HG03139 (cell line): ENCODE results near the gene SEC24B.
"Not testable (repeated sequence)": the region's sequence is repeated elsewhere in the genome, so short reads cannot be mapped to it uniquely, and the experiment has no call there.

ENCODE experiments used
- ATAC-seq: cut with Tn5 transposase; IDR thresholded peaks from one replicate; pipeline ENCODE4 v1.9.1; 2021; ENCODE audit not compliant: unreplicated experiment

Gene SEC24B

DNA sequence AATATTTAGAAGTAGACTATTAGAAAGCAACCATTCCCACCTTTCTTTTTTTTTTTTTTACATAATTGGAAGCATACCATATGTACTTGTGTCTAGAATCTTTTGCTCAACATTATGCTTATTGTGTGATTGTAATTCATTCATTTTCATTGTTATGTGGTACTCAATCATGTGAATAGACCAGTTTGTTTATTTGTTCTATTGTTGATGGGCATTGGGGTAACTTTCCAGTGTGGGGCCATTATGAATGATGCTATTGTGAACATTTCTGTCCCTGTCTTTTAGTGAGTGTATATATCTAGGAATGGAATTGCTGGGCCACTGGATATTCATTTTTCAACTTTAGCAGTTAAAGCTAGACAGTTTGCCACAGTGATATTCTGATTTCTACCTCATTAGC lies 63.9 kb downstream of the SEC24B start:
- no peak for ATAC-seq

DNA sequence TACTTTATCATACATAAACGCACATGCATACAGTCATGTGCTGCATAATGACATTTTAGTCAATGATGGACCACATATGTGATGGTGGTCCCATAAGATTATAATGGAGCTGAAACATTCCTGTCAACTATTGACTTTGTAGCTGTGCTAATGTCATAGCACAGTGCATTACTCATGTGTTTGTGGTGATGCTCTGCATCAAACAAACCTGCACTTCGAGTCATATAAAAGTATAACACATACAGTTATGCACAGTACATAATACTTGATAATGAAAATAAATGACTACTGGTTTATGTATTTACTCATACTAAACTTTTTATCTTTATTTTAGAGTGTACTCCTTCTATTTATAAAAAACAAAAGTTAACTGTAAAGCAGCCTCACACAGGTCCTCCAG lies 65.9 kb downstream of the SEC24B start:
- ATAC-seq: no peak

DNA sequence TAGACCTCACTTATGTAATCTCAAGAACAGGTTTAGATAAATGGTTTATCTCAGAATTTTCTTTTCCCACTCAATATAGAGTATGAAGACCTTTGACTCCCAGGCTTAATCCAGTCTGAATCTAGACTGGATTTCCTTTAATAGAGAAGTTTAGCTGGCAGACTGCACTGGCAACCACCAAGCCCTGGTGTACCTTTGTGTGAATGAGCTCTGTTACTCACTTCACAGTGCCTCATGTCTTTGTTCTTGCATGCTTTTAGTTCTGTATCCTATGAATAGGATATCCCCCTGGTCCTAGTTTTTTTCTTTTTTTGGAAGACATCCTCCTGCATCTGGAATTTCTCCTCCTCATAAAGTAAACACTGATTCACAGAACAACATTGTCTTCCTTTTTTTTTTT lies 73.3 kb downstream of the SEC24B start:
- no peak for ATAC-seq

- ATAC-seq: no peak
Measured at GRCh38 chr4:109510687-109511086, 77.1 kb downstream of the SEC24B start.

DNA sequence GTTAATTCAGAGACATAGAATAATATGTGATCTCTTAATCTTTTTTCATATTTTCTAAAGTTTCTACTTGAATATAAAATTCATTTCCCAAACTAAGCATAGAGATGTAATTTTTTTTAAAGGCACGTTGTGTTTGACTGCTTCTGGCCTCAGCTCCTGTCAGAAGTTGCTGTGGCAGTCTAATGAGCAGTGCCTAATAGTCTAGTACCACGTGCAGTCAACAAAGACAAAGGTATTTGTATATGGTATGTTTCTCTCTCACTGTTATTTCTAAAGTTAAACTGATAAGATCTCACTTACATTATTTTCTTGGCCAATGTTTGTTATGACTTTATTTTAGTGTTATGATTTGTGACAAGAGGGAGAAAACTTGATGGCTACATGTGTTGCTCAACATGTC lies 77.8 kb downstream of the SEC24B start:
- ATAC-seq: no peak

GRCh38 chr4:109513368-109513767 lies 79.8 kb downstream of the SEC24B start:
- ATAC-seq: not testable (repeated sequence)

GRCh38 chr4:109532182-109532581 lies 98.6 kb downstream of the SEC24B start:
- no peak for ATAC-seq

DNA sequence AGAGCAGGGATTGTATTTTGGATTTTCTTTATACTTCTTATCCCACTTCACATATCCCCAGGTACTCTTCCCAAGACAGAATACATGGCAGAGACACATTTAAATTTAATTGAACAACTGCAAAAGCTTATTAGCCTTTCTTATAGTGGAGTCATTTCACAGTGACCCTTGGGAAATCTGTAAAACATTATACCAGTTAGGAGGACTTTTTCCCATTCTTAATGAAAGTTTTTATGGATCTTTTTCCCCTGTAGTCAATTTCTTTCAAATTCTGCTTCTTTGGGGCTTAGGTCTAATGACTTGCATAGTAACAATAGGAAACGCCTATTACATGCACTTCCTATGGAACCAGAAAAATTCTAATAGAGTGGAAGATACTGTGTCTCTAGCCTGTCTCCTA lies 111.8 kb downstream of the SEC24B start:
- ATAC-seq: no peak

DNA sequence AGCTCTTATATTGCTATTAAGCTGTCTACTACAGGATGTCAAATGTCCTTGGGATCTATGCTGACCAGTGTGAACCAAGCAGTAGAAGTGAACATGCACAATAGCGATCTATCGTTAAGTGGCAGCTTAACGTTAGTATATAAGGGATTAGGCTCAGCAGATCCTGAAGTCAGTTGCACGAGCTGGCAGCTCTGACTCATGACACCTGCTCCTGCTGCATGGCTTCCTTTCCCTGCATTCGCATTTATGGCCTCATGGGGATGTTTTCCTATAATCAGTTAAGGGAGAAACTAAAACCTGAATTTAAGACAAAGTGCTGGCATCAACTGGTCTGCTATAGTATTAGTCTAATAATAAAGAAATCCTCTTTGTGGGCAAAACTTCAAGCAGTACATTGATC lies 113.8 kb downstream of the SEC24B start:
- no peak for ATAC-seq

DNA sequence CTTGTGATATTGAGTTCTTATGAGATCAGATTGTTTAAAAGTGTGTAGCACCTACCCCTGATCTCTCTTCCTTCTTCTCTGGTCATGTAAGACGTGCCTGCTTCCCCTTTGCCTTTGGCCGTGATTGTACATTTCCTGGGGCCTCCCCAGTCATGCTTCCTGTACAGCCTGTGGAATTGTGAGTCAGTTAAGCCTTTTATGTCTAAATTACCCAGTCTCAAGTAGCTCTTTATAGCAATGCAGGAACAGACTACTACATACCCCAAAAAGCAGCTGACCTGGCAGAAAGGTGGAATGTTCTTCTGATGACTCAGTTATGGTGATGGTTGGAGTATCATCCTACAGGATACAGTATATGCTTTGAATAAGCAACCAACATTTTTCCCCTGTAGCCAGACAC lies 115.0 kb downstream of the SEC24B start:
- no peak for ATAC-seq

DNA sequence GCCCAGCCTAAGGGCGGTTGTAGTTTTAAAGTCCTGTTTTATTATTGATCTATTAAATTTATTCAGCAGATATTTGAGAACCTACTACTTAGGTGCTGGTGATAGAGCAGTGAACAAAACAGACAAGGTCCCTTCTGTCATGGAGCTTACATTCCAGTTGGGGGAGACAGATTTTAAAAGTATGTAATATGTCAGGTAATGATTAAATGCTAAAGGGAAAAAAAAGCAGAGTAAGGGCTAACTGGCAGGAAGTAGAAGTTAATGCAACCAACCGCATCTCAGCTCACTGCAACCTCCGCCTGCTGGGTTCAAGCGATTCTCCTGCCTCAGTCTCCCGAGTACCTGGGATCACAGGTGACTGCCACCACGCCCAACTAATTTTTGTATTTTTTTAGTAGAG lies 118.6 kb downstream of the SEC24B start:
- ATAC-seq: no peak

GRCh38 chr4:109553130-109553529 lies 119.5 kb downstream of the SEC24B start:
- ATAC-seq: no peak

GRCh38 chr4:109554971-109555370 lies 121.4 kb downstream of the SEC24B start:
- no peak for ATAC-seq

DNA sequence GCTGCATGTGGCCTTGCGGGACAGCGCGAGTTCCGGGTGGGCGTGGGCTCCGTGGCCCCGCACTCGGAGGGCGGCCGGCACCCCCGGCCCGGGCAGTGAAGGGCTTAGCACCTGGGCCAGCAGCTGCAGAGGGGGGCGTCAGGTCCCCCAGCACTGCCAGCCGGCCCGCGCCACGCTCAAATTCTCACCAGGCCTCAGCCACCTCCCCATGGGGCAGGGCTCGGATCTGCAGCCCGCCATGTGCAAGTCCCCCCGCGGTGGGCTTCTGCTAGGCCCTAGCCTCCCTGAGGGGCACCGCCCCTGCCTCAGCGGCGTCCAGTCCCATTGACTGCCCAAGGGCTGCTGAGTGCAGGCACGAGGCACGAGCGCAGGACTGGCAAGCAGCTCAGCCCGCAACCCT lies 123.8 kb downstream of the SEC24B start:
- no peak for ATAC-seq

- ATAC-seq: not testable (repeated sequence)
Measured at GRCh38 chr4:109558095-109558494, 124.5 kb downstream of the SEC24B start.

DNA sequence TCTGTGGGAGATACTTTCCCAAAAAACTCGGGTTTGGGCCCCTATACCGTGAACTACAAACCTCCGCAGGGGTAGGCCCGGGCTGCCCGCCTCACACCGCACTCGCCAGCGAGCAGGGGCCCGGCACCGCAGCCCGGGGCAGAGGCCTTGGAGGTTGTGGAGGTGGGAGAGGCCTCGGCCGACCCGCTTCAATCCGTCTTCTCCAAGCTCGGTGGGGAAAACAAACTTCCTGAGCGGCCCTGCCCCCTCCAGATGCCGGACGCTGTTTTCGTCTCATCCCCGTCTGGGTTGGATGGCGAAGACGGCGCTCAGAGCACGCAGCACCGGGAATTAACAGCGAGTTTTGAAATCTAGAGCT lies 126.0 kb downstream of the SEC24B start:
- peak; percentile 19 for ATAC-seq

DNA sequence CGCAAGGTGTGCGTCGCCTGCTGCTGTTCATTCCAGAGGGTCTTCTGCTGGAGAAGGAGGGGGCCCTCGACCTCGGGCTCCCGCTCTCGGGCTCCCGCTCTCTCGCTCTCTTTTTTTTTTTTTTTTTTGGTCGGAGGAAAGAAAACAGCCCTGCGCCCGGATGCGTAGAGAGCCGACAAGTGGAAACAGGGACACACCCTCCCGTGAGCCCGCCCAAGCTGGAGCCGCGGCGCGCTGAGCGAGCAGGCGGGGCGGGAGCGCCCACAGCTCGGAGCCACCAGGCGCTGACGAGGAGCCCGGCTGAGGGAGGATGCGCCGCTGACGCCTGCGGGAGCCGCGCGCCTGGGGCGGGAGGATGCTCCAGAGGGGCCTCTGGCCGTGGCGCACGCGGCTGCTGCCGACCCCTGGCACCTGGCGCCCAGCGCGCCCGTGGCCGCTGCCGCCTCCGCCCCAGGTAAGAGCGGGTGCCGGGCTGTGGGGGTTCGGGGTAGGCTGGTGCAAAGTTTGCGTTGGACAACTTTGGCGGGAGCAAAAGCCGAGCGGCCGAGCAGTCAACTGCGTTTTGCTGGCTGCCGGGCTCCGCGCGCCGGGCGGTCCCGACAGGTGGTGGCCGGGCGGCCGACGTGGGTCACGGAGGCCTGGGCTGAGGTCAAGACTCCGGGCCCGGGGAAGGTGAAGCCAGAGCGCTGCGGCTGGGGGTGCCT lies 126.5 kb downstream of the SEC24B start, which contains the start of gene MCUB:
TSS of gene MCUB (plus strand) at position 264 of the 704 bp plus-strand sequence. CDS start at position 356, 92 bp downstream.
- ATAC-seq: peak; percentile 89

DNA sequence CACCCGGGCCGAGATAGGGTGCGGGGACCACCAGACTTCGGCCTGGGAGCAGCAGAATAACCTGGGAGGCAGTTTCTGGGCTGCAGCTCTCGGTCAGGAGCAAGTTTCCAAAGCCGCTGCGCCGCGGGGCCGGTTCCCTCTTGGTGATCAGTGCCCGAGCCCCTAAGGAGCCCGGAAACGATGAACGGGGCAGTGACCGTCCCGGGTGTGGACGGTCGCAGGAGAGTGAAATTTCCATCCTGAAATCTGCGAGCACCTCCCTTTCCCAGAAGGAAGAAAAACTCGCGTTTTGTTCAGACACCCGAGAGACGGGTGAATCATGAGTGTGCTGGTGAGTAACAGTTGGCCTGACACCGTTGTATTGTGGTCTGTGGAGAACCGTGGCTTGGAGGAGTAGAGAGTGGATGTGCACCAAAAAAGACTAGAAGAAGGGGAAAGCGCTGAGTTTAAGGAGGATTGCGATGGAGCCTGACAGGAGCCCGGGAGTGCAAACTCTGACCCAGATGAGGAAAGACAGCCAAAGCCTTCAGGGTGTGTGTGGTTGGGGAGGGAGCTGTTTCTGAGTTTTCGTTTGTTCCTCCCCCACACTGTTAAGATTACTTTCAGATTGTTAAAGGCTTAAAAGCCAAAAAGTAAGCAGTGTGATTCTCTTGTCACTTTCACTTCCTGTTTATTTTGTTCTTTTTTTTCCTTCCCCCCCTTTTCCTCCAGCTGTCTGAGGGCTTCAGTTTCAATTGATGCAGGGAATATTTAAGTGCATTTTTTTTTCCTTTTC lies 127.3 kb downstream of the SEC24B start:
- peak; percentile 56 for ATAC-seq

DNA sequence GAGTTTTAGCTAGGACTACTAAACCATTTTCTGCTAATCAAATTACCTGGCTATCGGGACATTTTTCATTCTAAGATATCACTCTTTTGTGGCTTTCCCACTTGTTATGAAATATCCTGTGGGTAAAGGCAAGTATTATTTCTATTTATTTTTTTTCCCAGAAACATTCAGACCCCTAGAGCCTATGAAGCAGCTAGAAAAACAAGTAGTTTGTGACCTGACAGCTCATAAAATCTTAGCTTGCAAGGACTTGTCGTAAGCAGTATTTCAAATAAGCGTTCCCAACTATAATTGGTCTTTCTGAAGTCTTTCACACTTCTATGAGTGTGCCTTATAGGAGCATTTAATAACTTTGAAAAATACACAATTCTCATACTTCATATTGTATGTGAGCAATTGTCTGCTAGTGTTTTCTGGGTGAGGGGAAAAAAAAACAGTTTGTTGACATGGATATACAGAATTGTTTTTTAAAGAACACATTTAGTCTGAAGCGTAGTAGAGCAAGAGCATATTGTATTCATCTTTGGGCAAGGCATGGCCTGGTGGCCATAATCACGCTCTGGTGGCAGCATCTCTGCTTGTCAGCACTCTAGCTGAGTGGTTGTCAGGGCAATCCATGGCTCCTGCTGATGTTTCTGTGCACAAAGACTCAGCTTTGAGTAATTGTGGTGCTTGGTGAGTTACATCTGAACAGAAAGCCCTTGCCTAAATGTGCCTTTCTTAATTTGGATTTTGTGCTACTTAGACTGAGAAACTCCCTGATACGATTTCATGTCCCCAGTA lies 129.0 kb downstream of the SEC24B start:
- no peak for ATAC-seq

DNA sequence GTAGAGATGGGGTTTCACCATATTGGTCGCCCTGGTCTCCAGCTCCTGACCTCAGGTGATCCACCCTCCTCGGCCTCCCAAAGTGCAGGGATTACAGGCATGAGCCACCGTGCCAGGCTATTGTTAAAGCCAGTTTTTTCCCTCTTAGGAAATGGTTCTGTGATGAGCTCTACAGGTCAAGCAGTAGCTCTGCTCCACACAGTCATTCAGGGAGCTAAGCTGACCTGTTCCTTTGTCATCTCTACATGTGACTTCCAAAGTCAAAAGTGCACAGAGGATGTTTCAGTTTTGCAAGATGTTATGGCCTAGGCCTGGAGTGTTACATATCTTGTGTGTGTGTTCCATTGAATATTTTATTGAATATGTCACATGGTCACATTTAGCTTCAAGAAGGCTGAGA lies 137.9 kb downstream of the SEC24B start:
- ATAC-seq: no peak

GRCh38 chr4:109572154-109572553 lies 138.5 kb downstream of the SEC24B start:
- ATAC-seq: no peak

- no peak for ATAC-seq
Measured at GRCh38 chr4:109574443-109574850, 140.8 kb downstream of the SEC24B start.
